ENCODE data around the gene GPC3. TPM values are rescaled to one million over a fixed set of nuclear protein-coding genes. Genes with fewer than 3 reads are reported as not detected.

Gene GPC3
- total RNA-seq, 2 donors from 2014 or later, result 16.9 to 22.7 TPM

DNA sequence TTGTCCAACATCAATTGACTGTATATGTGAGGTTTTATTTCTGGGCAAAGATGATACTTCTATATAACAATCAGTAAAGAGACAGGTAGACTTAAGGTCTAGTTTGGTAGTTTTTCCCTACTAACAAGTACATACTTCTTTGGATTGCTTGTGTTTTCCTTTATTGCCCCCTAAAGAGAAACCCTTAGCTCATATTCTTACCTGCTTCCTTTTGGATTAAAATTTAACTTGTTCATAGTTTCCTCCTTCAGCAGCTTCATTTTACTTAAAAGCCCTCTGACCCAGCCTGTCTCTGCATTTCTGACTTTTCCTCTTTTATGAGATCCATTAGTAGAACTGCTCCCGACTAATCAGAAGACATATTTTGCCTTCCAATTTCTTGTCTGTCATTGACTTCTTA lies 494.4 kb downstream of the GPC3 start:
- TF ChIP-seq, protein P1, sequence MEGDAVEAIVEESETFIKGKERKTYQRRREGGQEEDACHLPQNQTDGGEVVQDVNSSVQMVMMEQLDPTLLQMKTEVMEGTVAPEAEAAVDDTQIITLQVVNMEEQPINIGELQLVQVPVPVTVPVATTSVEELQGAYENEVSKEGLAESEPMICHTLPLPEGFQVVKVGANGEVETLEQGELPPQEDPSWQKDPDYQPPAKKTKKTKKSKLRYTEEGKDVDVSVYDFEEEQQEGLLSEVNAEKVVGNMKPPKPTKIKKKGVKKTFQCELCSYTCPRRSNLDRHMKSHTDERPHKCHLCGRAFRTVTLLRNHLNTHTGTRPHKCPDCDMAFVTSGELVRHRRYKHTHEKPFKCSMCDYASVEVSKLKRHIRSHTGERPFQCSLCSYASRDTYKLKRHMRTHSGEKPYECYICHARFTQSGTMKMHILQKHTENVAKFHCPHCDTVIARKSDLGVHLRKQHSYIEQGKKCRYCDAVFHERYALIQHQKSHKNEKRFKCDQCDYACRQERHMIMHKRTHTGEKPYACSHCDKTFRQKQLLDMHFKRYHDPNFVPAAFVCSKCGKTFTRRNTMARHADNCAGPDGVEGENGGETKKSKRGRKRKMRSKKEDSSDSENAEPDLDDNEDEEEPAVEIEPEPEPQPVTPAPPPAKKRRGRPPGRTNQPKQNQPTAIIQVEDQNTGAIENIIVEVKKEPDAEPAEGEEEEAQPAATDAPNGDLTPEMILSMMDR (IDR thresholded peaks at IDR 0.05), result no peak
- no peak for TF ChIP-seq POLR2A (IDR thresholded peaks at IDR 0.05)
- DNase-seq (no peak), ATAC-seq (no peak)
- WGBS, 2 donors, result 48 to 62% methylated on average over 1 of the region's 1 CpG
- Histone ChIP-seq H3K27me3 (no peaks in the 10 kb centered on the region), H3K36me3 (replicated peaks in 1 of 2; ENCODE audit: insufficient read depth in 1 of 2, low read depth in 2 of 2) (no peaks in the 10 kb centered on the region), H3K4me1 (peaks cover 9% of the 10 kb centered on the region), H3K4me3 (no peak overlapping the region), H3K9me3 (no peaks in the 10 kb centered on the region), H3K27ac (no peak overlapping the region)
- intact Hi-C loops (cut with DNase I), result no loop called here

Small RNA genes lying within 50 kb of the gene (small RNA-seq; reads per million reads assigned to genes)
- gene RNU6-203P, result not detected
